ENCODE data around the gene RARA.
"Not testable (repeated sequence)": the region's sequence is repeated elsewhere in the genome, so short reads cannot be mapped to it uniquely, and the experiment has no call there.

Gene RARA

GRCh38 chr17:40376541-40376940, 67.6 kb downstream of the RARA start:
- DNase-seq (ENCODE audit: low spot score) = not testable (repeated sequence)

- DNase-seq (ENCODE audit: low spot score) = no peak
Measured at GRCh38 chr17:40377832-40378231, 68.9 kb downstream of the RARA start.

GRCh38 chr17:40378966-40379365, 70.0 kb downstream of the RARA start:
- DNase-seq (ENCODE audit: low spot score) = no peak

DNA sequence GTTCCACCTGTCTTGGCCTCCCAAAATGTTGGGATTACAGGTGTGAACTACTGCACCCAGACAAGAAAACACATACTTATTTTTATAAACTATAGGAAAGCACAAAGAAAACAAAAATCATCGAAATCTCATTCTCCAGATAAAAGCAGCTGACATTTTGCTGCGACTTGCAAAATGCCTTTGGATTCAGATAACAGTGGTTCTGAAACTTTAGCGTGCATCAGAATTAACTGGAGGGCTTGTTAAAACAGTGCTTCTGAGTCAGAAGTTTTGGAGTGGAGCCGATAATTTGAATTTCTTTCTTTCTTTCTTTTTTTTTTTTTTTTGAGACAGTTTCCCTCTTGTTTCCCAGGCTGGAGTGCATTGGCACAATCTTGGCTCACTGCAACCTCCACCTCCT, 73.3 kb downstream of the RARA start:
- DNase-seq (ENCODE audit: low spot score) = no peak

- not testable (repeated sequence) for DNase-seq (ENCODE audit: low spot score)
Measured at GRCh38 chr17:40386555-40386954, 77.6 kb downstream of the RARA start.

- peak; percentile 62 for DNase-seq (ENCODE audit: low spot score)
Measured at GRCh38 chr17:40399185-40399584, 90.2 kb downstream of the RARA start.

DNA sequence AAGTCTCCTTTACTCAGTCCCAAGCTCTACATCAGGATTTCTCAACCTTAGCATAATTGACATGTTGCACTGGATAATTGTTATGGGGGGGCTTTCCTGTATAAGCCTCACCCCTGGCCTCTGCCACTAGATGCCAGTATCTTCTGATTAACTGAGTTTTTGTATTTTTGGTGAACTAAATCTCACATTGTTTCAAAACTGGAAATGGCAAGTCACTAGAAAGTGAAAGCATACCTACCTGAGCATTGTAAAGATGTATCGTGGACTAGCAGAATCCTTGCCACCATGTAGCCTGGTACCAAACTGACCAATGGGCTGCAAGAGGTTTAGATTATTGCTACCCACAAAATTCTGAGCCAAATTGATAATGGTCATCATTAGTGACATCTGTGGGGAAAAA, 93.7 kb downstream of the RARA start:
- DNase-seq (ENCODE audit: low spot score) = no peak

GRCh38 chr17:40404003-40404402, 95.0 kb downstream of the RARA start:
- DNase-seq (ENCODE audit: low spot score) = no peak

All from hematopoietic multipotent progenitor cell treated with erythropoietin and hydrocortisone succinate and interleukin-3 and kit ligand, for 15 days (in vitro differentiated cells).